Stimulated activated CD4-positive, alpha-beta T cell treated with anti-CD3 and anti-CD28 coated beads, Interleukin-4, amount 100 ng/mL, for 1 hour (primary cell): ENCODE data around the gene TEX19.

ENCODE experiments used
- DNase-seq: peaks from one replicate; pipeline ENCODE4 v3.0.0-alpha.2; 2020

The TEX19 gene, protein sequence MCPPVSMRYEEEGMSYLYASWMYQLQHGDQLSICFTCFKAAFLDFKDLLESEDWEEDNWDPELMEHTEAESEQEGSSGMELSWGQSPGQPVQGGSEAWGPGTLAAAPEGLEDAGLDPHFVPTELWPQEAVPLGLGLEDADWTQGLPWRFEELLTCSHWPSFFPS

DNA sequence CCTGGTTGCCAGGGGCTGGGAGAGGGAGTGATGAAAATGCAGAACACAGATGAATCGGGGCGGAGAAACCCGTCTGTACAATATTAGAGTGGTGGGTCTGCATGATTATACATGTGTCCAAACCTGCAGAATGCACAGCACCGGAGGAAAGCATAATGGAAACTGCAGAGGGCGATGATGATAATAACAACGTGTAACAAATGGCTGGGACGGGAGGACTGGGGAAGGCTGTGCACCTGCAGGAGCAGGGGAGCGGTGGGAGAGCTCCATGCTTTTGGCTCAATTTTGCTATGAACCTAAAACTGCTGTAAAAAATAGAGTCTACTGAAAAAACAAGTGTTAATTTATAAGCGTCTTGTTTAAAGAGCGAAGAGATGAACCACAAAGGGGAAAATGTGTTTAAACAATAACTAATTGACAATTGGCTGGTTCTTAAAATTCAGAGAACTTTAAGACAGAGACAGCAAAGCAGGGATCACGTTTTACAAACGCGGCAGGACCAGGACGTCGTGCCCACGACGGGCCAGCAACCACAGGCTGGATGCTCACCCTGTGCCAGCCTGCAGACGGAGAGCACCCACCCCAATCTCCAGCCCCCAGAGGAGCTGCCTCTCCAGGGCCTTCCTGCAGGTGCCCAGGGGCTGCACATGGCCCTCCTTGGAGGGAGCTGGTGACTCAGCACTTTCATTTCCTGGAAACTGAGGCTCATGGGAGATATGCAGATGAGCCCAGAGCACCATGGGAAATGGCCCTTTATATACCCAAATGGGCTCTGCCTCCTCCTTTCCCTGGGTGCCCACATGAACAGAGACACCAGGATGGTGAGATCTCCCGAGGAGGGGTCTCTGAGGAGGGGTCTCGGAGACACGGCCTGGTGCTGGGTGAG is at the start of gene TEX19:
Gene TEX19 (plus strand): TSS at position 783 of the 886 bp plus-strand sequence. CDS start 2,904 bp downstream, outside the sequence.
- DNase-seq = no peak

DNA sequence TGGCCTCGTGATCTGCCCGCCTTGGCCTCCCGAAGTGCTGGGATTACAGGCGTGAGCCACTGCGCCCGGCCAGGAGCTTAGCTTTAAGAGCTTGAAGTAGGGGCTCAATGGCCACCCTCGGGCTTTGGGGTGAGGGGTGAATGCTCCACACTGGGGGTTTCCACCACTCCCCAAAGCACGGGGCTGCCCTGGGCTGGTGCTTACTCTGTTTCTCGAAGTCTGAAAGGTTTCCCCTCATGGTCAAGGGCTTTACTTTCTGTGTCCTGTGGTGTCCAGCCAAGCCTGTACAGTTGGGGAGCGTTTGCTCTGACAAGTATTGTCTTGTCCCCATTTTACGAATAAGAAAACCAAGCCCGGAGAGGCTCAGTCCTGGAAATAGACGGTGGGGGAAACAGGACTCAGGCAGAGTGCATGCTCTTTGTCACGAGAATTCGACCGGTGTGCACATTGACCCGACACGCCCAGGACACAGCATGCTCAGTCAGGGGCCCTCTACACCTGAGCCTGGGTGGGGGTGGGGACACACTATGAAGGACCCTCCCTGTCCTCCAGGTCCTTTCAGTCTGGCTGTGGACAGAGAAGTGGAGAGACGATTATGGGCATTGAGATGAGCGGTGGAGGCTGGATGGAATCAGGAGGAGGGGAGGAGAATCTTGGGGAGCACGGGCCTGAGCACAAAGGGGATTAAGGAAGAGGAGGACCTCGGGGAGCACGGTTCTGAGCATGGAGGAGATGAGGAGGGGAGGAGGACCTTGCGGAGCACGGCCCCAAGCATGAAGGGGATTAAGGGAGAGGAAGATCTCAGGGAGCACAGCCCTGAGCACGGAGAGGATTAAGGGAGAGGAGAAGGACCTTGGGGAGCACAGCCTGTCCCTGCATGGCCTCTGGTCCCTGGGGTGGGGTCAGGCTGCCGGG is 49.1 kb upstream of the TEX19 start:
- no peak for DNase-seq

GRCh38 chr17:82310877-82311276 is 48.2 kb upstream of the TEX19 start:
- DNase-seq = no peak

GRCh38 chr17:82311971-82312370 is 47.1 kb upstream of the TEX19 start:
- no peak for DNase-seq

GRCh38 chr17:82313195-82314011 is 45.6 kb upstream of the TEX19 start:
- no peak for DNase-seq

GRCh38 chr17:82314012-82314726 is 44.9 kb upstream of the TEX19 start:
- DNase-seq = no peak

- DNase-seq = no peak
These were observed 44.1 kb upstream of the TEX19 start for GRCh38 chr17:82314727-82315605.

GRCh38 chr17:82315703-82316358 is 43.2 kb upstream of the TEX19 start:
- peak; percentile 60 for DNase-seq

- DNase-seq = no peak
These were observed 42.2 kb upstream of the TEX19 start for GRCh38 chr17:82316651-82317393.

GRCh38 chr17:82317394-82318168 is 41.5 kb upstream of the TEX19 start, which contains the start of gene CD7:
Gene CD7 (minus strand): TSS chr17:82317608. CDS start chr17:82317495, 113 bp downstream.
- DNase-seq = peak; percentile 71

DNA sequence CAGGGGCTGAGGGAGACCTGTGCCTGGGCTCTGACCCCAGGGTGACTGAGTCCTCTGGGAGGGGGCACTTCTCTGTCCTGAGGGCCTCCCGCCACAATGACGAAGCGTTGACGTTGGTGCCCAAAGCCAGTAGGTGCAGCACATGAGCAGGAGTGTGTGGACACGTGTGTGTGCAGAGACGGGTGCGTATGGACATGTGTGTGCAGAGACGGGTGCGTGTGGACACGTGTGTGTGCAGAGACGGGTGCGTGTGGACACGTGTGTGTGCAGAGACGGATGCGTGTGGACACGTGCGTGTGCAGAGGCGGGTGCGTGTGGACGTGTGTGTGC is 40.9 kb upstream of the TEX19 start:
- no peak for DNase-seq

DNA sequence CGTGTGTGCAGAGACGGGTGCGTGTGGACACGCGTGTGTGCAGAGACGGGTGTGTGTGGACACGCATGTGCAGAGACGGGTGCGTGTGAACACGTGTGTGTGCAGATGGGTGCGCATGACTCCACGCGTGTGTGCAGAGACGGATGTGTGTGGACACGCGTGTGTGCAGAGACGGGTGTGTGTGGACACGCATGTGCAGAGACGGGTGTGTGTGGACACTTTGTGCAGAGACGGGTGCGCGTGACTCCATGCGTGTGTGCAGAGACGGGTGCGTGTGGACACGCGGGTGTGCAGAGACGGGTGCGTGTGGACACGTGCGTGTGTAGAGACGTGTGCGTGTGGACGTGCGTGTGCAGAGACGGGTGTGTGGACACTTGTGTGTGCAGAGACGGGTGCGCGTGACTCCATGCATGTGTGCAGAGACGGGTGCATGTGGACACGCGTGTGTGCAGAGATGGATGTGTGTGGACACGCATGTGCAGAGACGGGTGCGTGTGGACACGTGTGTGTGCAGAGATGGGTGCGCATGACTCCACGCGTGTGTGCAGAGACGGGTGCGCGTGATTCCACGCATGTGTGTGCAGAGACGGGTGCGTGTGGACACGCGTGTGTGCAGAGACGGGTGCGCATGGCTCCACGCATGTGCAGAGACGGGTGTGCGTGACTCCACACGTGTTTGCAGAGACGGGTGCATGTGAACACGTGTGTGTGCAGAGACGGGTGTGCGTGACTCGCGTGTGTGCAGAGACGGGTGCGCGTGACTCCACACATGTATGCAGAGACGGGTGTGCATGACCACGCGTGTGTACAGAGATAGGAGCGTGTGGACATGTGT is 40.1 kb upstream of the TEX19 start:
- DNase-seq = no peak

DNA sequence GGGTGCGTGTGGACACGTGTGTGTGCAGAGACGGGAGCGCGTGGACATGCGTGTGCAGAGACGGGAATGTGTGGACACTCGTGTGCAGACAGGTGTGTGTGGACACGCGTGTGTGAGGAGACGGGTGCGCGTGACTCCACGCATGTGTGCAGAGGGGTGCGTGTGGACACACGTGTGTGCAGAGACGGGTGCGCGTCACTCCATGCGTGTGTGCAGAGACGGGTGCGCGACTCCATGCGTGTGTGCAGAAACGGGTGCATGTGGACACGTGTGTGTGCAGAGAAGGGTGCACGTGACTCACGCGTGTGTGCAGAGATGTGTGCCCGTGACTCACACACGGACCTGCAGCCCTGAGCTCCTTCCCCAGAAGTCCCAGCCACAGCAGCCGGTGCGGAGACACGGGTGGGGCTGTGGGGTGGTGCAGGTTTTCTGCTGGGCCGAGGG is 39.4 kb upstream of the TEX19 start:
- no peak for DNase-seq

DNA sequence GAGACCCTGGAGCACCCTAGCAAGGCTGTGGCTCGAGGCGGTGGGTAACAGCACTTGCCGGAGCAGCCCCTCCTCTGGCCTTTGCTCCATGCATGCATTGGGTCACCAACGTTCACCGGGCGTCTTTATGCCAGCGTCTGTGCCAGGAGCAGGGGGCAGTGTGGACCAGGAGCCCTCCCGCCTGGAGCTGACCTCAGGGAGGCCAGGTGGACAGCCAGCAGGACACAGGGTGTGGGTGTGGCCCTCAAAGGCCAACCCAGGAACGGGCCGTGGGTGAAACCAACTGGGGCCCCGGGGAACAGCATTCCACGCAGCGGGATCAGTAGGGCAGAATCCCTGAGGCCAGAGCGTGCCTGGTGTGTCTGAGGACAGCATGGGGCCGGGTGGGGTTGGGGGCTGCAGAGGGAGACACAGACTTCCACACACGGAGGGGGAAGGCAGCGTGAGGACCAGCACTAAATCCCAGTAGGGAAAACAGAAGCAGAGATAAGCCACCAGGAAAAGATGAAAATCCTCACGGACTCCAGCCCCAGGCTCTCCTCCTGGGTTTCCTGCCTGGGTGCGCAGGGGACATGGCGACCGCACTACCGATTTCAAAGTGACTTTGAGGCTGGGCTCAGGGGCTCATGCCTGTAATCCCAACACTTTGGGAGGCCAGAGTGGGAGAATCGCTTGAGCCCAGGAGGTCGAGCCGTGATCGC is 38.8 kb upstream of the TEX19 start:
- no peak for DNase-seq

GRCh38 chr17:82320956-82321927 is 37.8 kb upstream of the TEX19 start:
- DNase-seq = peak; percentile 81
